Activated CD4-positive, alpha-beta T cell treated with anti-CD3 and anti-CD28 coated beads for 36 hours (primary cell): ENCODE measurements around the gene CAMKK2. TPM values are rescaled to one million over a fixed set of nuclear protein-coding genes. Genes with fewer than 3 reads are reported as not detected.
"Not testable (repeated sequence)": the region's sequence is repeated elsewhere in the genome, so short reads cannot be mapped to it uniquely, and the experiment has no call there.

Experiments
- ATAC-seq: fragments of 200-7000 bp; cut with Tn5 transposase; one replicate; pipeline ENCODE4 v1.10.0; 2021; ENCODE audit warnings: mild to moderate bottlenecking, moderate library complexity
- CTCF ChIA-PET: fragments of 350-600 bp; sonication (Branson Sonifier 250); formaldehyde crosslinking; loops from one replicate; lab custom pipeline; 2021; ENCODE audit warnings: antibody characterized with exemption; lab: Charles Lee
- POLR2A ChIA-PET: fragments of 350-600 bp; sonication (Branson Sonifier 250); formaldehyde crosslinking; loops from one replicate; lab custom pipeline; 2021; ENCODE audit warnings: antibody characterized with exemption, inconsistent platforms; lab: Charles Lee
- DNase-seq: peaks from one replicate; pipeline ENCODE4 v3.0.0-alpha.2; 2020
- H3K27ac Mint-ChIP-seq: one replicate; pipeline ENCODE4 v1.8.0; 2021; ENCODE audit warnings: mixed read lengths
- H3K27me3 Mint-ChIP-seq: one replicate; pipeline ENCODE4 v1.8.0; 2021; ENCODE audit warnings: mixed read lengths
- H3K36me3 Mint-ChIP-seq: one replicate; pipeline ENCODE4 v1.8.0; 2021; ENCODE audit warnings: low read depth, mixed read lengths
- H3K4me1 Mint-ChIP-seq: one replicate; pipeline ENCODE4 v1.8.0; 2021; ENCODE audit warnings: mixed read lengths
- H3K4me3 Mint-ChIP-seq: one replicate; pipeline ENCODE4 v1.8.0; 2021; ENCODE audit warnings: mild to moderate bottlenecking, moderate library complexity, mixed read lengths
- H3K9me3 Mint-ChIP-seq: one replicate; pipeline ENCODE4 v1.8.0; 2021; ENCODE audit warnings: low read depth, mixed read lengths
- intact Hi-C, 2 experiments: fragments of 100-400 bp; cut with DNase I in 1 of 2; cut with micrococcal nuclease in 1 of 2; formaldehyde crosslinking; loops; one replicate each; pipeline versions ENCODE4 v1.14.2 to v1.15.1; 2022 to 2024; cut with DNase I, micrococcal nuclease
- total RNA-seq, 2 experiments: library from RNA; stranded (reverse); gene quantifications; one replicate each; pipeline ENCODE4 v1.2.3, GENCODE V29; 2021

The CAMKK2 gene
- total RNA-seq, 2 experiments from 2014 or later, result 24.2 to 30.3 TPM

DNA sequence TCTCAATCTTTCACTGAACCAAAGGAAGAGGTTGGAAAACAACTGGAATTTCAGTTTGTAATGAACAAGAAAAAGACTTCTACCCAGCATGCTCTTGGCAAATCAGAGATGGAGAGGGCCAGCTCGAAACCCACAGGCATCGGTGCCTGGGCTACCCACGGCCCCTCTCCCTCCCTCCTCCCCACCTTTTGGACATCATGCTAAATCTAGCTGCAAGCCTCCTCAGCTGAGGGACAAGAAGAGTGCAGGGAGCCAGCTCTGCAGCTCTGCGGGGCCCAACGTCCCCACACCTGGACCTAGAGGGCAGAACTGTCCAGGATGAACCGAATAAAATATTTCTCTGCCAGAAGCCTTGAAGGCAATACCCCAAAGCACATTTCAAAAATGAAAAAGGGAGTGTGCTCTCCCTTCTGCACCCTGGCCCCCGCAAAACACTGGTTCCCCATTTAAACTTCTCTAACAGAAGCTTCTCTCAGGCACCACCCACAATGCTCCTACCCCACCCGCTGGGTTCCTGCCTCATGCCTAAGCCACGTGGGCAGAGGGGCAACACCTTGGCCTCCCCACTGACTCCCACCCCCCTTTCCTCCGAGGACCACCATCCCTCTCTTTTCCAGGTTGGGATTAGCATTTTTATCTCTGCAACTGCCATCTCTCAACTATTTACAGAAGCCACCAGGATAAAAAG, 8.2 kb downstream of the CAMKK2 start:
- ChIA-PET CTCF (interaction anchor here (0.6 to 1.3 kb wide), 4 partner anchors 25 to 150 kb away, joined by 3 to 4 read pairs (median 3); no protein-coding TSS in a partner anchor), POLR2A (no interaction called here)
- Mint-ChIP-seq H3K9me3 (no peaks in the 10 kb centered on the region), H3K4me1 (peaks cover 14% of the 10 kb centered on the region), H3K27ac (peak overlapping the region; percentile 37), H3K36me3 (peaks cover 21% of the 10 kb centered on the region), H3K27me3 (no peaks in the 10 kb centered on the region), H3K4me3 (no peak overlapping the region)
- ATAC-seq (no peak), DNase-seq (no peak)
- intact Hi-C loops, result no loop called here

- ATAC-seq (no peak), DNase-seq (no peak)
- no peaks in the 10 kb centered on the region for H3K9me3 Mint-ChIP-seq
- H3K27me3 Mint-ChIP-seq, result no peaks in the 10 kb centered on the region
- H3K36me3 Mint-ChIP-seq, result peaks cover 20% of the 10 kb centered on the region
- ChIA-PET CTCF (interaction anchor here (0.7 to 1.3 kb wide), 4 partner anchors 24 to 131 kb away, joined by 3 to 4 read pairs (median 4); no protein-coding TSS in a partner anchor), POLR2A (no interaction called here)
- no peak overlapping the region for H3K4me3 Mint-ChIP-seq
- intact Hi-C loops, result no loop called here
- H3K4me1 Mint-ChIP-seq, result peaks cover 13% of the 10 kb centered on the region
- H3K27ac Mint-ChIP-seq, result no peak overlapping the region
Observed at GRCh38 chr12:121287267-121287954, 9.1 kb downstream of the CAMKK2 start.

DNA sequence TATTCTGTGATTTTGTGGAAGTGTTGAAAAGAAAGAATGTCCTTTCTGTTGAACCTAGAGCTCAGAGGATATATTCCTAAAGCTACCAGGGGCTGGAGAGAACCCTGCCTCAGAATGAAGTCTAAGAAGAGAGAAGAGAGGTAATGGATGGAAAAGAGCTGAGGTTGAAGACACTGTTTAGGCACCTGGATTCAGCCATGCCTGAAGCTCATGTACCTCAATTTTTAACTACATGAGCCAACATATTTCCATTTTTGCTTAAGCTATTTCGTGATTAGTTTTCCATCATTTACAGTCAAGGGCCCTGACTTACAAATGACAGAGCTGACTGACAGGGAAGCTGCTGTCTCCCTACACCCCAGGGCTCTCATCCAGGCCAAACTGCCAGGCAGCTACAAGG, 10.7 kb downstream of the CAMKK2 start:
- CTCF ChIA-PET, result interaction anchor here (0.5 to 1.5 kb wide), 4 partner anchors 9 to 157 kb away, joined by 3 to 4 read pairs (median 4); no protein-coding TSS in a partner anchor
- no peak for DNase-seq
- Mint-ChIP-seq H3K4me3 (no peak overlapping the region), H3K4me1 (peaks cover 10% of the 10 kb centered on the region), H3K27ac (no peak overlapping the region), H3K36me3 (peaks cover 8% of the 10 kb centered on the region), H3K9me3 (no peaks in the 10 kb centered on the region), H3K27me3 (no peaks in the 10 kb centered on the region)
- ATAC-seq, result no peak
- intact Hi-C loops, result no loop called here
- POLR2A ChIA-PET, result interaction anchor here (0.6 kb wide), 1 partner anchor 26 kb away, joined by 5 read pairs; no protein-coding TSS in a partner anchor

DNA sequence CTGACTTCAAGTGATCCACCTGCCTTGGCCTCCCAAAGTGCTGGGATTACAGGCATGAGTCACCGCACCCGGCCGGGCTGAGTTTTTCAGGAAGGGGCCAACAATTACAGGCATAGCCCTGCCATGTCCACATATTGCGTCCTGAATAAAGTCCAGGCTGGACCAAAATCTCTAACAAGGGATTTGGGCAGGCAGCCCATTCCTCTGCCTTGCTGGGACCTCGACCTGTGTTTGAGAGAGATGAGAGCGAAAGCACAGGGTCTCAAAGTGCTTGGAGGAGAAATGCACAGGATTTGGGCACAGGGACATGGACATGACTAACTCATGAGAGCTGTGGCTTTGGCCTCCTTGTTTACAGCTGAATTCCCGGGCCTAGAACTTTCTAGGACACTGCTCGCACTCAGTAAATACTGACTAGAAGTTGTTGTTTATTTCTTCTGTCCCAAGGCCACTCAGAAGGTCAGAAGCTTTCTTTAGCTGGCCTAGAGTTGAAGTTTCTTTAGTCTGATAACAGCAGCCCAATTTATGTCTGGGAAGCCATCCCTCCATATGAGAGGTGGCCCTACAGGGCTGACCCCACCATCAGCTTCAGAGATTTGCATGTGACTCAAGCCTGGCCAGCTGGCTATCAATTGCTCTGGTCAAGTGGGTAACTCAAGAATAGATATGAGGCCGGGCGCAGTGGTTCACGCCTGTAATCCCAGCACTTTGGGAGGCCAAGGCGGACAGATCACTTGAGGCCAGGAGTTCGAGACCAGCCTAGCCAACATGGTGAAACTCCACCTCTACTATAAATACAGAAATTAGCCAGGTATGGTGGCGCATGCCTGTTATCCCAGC, 11.7 kb downstream of the CAMKK2 start:
- Mint-ChIP-seq H3K4me3 (no peak overlapping the region), H3K4me1 (peaks cover 10% of the 10 kb centered on the region), H3K27ac (no peak overlapping the region), H3K36me3 (peaks cover 10% of the 10 kb centered on the region), H3K9me3 (no peaks in the 10 kb centered on the region), H3K27me3 (no peaks in the 10 kb centered on the region)
- DNase-seq, result no peak
- POLR2A ChIA-PET, result interaction anchor here (0.6 kb wide), 1 partner anchor 101 kb away, joined by 3 read pairs; no protein-coding TSS in a partner anchor
- ATAC-seq, result no peak
- intact Hi-C loops, result no loop called here
- CTCF ChIA-PET, result interaction anchor here (0.6 to 1.5 kb wide), 3 partner anchors 10 to 1038 kb away, joined by 3 to 4 read pairs (median 3); no protein-coding TSS in a partner anchor

- Mint-ChIP-seq H3K4me1 (peaks cover 6% of the 10 kb centered on the region), H3K36me3 (peaks cover 10% of the 10 kb centered on the region), H3K4me3 (no peak overlapping the region), H3K27me3 (no peaks in the 10 kb centered on the region), H3K9me3 (no peaks in the 10 kb centered on the region), H3K27ac (no peak overlapping the region)
- DNase-seq (no peak), ATAC-seq (no peak)
- CTCF ChIA-PET, result no interaction called here
- intact Hi-C loops, result no loop called here
- POLR2A ChIA-PET, result no interaction called here
Observed at GRCh38 chr12:121283841-121284240, 12.7 kb downstream of the CAMKK2 start.

DNA sequence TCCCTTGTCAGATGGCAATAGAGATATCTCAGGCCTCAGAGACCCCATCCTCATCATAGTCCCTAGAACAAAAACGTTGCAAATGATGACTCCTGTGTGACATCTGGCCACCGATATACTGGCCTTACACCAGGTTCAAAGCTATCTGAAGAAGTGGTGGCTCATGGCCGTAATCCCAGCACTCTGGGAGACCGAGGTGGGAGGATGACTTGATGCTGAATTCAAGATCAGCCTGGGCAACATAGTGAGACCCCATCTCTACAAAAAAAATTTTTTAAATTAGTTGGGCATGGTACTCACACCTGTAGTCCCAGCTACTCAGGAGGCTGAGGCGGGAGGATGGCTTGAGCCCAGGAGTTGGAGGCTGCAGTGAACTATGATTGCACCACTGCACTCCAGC, 13.1 kb downstream of the CAMKK2 start:
- no peaks in the 10 kb centered on the region for H3K27me3 Mint-ChIP-seq
- H3K27ac Mint-ChIP-seq, result no peak overlapping the region
- ATAC-seq, result no peak
- no peaks in the 10 kb centered on the region for H3K9me3 Mint-ChIP-seq
- ChIA-PET CTCF (no interaction called here), POLR2A (no interaction called here)
- H3K4me1 Mint-ChIP-seq, result peaks cover 3% of the 10 kb centered on the region
- no peak for DNase-seq
- peaks cover 7% of the 10 kb centered on the region for H3K36me3 Mint-ChIP-seq
- intact Hi-C loops, result no loop called here
- no peak overlapping the region for H3K4me3 Mint-ChIP-seq

DNA sequence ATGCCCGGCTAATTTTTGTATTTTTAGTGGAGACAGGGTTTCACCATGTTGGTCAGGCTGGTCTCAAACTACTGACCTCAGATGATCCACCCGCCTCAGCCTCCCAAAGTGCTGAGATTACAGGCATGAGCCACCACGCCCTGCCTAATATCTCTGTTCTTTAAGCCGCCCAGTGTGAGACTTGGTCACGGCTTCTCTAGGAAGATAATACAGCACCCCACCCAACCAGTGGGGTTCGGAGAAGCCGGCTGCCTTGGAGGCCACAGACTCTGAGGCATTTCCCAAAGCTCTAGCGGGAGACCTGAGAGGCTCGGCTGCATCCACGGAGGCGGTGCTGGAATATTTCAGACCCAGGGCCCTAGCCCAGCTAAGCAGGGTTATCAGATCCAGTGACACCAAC, 13.6 kb downstream of the CAMKK2 start:
- DNase-seq, H3K9me3 Mint-ChIP-seq, POLR2A ChIA-PET, H3K27me3 Mint-ChIP-seq, intact Hi-C loops, H3K36me3 Mint-ChIP-seq, CTCF ChIA-PET, H3K4me3 Mint-ChIP-seq, H3K4me1 Mint-ChIP-seq, H3K27ac Mint-ChIP-seq, ATAC-seq: not testable (repeated sequence)

DNA sequence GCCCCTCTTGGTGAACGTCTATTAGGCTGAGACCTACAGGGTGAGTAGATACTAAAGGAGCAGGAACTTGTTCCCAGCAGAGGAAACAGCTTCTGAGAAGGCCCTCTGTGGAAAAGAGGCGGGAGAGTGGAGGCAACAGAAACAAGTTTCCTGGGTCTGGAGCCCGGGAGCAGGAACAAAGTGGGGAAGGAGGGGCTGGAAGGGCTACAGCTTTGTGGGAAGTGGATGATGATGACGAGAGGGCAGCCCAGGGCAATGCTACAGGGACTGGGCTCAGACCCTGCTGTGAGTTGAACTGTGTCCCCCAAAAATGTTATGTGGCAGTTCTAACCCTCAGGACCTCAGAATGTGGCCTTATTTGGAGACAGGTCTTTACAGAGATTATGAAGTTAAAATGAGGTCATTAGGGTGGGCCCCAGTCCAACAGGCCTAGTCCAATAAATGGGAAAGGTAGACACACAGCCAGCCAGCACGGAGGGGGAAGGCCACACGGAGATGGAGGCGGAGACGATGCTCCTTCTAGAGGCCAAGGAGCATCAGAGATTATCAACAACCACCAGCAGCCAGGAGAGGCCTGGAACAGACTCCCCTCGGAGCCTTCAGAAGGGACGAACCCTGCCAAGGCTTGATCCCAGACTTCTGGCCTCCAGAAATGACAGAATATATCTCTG, 14.3 kb downstream of the CAMKK2 start:
- no peaks in the 10 kb centered on the region for H3K27me3 Mint-ChIP-seq
- H3K36me3 Mint-ChIP-seq, result peaks cover 10% of the 10 kb centered on the region
- POLR2A ChIA-PET, result no interaction called here
- DNase-seq (no peak), ATAC-seq (no peak)
- peaks cover 5% of the 10 kb centered on the region for H3K4me1 Mint-ChIP-seq
- CTCF ChIA-PET, result no interaction called here
- no peaks in the 10 kb centered on the region for H3K9me3 Mint-ChIP-seq
- H3K4me3 Mint-ChIP-seq, result no peak overlapping the region
- no peak overlapping the region for H3K27ac Mint-ChIP-seq
- intact Hi-C loops, result no loop called here

DNA sequence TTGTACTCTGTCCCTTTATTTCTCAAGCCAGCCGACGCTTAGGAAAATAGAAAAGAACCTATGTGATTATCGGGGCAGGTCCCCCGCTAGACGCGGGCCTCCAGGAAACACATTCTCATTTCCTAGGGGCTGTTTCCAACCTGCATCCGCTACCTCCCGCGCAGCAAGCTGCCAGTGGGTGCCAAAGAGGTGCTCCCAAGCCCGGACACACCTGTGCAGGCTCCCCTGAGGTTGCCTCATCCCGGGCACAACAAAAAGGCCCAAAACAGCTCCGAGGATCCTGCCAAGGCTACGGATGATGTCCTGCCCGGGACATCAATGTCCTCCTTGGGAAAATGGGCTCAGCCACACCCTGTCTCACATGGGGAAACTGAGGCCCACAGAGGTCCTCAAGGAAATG, 15.4 kb downstream of the CAMKK2 start:
- CTCF ChIA-PET, intact Hi-C loops, H3K4me3 Mint-ChIP-seq, H3K27ac Mint-ChIP-seq, ATAC-seq, H3K9me3 Mint-ChIP-seq, POLR2A ChIA-PET, DNase-seq, H3K27me3 Mint-ChIP-seq: not testable (repeated sequence)
- Mint-ChIP-seq H3K36me3 (peaks cover 17% of the 10 kb centered on the region), H3K4me1 (peaks cover 11% of the 10 kb centered on the region)

DNA sequence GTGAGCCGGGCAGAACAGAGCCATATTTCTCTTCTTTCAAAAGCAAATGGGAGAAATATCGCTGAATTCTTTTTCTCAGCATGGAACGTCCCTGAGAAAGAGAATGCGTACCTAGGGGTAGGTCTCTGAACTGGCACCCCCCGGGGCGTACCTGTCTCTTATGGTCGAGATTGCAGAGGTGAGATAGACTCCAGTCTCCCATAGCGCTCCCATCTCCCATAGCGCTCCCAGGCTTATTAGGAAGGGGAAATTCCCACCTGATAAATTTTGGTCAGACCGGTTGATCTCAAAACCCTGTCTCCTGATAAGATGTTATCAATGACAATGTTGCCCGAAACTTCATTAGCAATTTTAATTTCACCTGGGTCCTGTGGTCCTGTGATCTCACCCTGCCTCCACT, 16.0 kb downstream of the CAMKK2 start:
- H3K4me3 Mint-ChIP-seq, ATAC-seq, DNase-seq, H3K27ac Mint-ChIP-seq, intact Hi-C loops, CTCF ChIA-PET, H3K27me3 Mint-ChIP-seq, H3K9me3 Mint-ChIP-seq, POLR2A ChIA-PET: not testable (repeated sequence)
- peaks cover 11% of the 10 kb centered on the region for H3K4me1 Mint-ChIP-seq
- H3K36me3 Mint-ChIP-seq, result peaks cover 16% of the 10 kb centered on the region

- Mint-ChIP-seq H3K27me3 (no peaks in the 10 kb centered on the region), H3K4me1 (peaks cover 11% of the 10 kb centered on the region), H3K27ac (no peak overlapping the region), H3K4me3 (no peak overlapping the region), H3K9me3 (no peaks in the 10 kb centered on the region), H3K36me3 (peaks cover 20% of the 10 kb centered on the region)
- POLR2A ChIA-PET, result interaction anchor here (0.7 kb wide), 1 partner anchor 10 kb away, joined by 3 read pairs; no protein-coding TSS in a partner anchor
- CTCF ChIA-PET, result interaction anchor here (0.6 to 0.7 kb wide), 2 partner anchors 22 to 32 kb away, joined by 3 read pairs; no protein-coding TSS in a partner anchor
- intact Hi-C loops, result no loop called here
- DNase-seq (no peak), ATAC-seq (no peak)
Observed at GRCh38 chr12:121279507-121279915, 17.0 kb downstream of the CAMKK2 start.
